ENCODE data around the gene EDN2. TPM values are rescaled to one million over a fixed set of nuclear protein-coding genes. Genes with fewer than 3 reads are reported as not detected.

The EDN2 gene
- total and polyA plus RNA-seq, 7 donors: 0.57 to 4.8 (median 1.5) TPM; not detected in 3

DNA sequence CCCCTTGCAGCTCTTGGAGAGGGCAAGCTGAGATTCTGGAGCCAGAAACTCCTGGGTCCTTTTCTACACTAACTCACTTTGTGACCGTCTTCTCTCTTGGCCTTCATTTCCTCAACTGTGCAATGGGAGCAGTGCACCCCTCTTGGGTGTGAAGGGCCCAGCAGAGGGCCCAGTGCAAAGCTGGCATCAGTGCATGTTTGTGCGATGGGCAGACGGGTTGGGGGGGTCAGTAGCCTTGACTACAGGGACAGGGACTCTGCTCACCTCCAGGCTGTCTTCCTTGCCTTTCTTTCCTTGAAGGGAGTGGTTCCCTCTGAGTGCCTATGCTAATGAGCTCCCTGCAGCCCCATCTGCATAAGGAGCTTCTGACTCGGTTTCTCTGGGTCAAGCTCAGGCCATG, 51.0 kb downstream of the EDN2 start:
- H3K4me3 ChIP-seq: no peak overlapping the region
- WGBS, 2 donors: 81 to 87% methylated on average over 4 of the region's 4 CpGs
- intact Hi-C loops (cut with DNase I): loop anchor here (5.0 kb wide), 3 partner anchors 64 to 166 kb away; no protein-coding TSS in a partner anchor
- H3K4me1 ChIP-seq: peaks cover 0 to 38% (median 33%) of the 10 kb centered on the region in 4 donors
- no peaks in the 10 kb centered on the region for H3K9me3 ChIP-seq
- peak overlapping the region in 3 of 4 donors; percentile 62 to 74 (median 63) for H3K27ac ChIP-seq
- DNase-seq: no peak
- TF ChIP-seq POLR2A (IDR thresholded peaks at IDR 0.05) (no peak), EP300 (IDR thresholded peaks at IDR 0.05) (no peak), POLR2AphosphoS5 (IDR thresholded peaks at IDR 0.05) (no peak)
- TF ChIP-seq, protein P1, sequence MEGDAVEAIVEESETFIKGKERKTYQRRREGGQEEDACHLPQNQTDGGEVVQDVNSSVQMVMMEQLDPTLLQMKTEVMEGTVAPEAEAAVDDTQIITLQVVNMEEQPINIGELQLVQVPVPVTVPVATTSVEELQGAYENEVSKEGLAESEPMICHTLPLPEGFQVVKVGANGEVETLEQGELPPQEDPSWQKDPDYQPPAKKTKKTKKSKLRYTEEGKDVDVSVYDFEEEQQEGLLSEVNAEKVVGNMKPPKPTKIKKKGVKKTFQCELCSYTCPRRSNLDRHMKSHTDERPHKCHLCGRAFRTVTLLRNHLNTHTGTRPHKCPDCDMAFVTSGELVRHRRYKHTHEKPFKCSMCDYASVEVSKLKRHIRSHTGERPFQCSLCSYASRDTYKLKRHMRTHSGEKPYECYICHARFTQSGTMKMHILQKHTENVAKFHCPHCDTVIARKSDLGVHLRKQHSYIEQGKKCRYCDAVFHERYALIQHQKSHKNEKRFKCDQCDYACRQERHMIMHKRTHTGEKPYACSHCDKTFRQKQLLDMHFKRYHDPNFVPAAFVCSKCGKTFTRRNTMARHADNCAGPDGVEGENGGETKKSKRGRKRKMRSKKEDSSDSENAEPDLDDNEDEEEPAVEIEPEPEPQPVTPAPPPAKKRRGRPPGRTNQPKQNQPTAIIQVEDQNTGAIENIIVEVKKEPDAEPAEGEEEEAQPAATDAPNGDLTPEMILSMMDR (IDR thresholded peaks at IDR 0.05): no peak
- H3K27me3 ChIP-seq: peaks cover 0 to 10% (median 0%) of the 10 kb centered on the region in 3 donors
- no peaks in the 10 kb centered on the region for H3K36me3 ChIP-seq

DNA sequence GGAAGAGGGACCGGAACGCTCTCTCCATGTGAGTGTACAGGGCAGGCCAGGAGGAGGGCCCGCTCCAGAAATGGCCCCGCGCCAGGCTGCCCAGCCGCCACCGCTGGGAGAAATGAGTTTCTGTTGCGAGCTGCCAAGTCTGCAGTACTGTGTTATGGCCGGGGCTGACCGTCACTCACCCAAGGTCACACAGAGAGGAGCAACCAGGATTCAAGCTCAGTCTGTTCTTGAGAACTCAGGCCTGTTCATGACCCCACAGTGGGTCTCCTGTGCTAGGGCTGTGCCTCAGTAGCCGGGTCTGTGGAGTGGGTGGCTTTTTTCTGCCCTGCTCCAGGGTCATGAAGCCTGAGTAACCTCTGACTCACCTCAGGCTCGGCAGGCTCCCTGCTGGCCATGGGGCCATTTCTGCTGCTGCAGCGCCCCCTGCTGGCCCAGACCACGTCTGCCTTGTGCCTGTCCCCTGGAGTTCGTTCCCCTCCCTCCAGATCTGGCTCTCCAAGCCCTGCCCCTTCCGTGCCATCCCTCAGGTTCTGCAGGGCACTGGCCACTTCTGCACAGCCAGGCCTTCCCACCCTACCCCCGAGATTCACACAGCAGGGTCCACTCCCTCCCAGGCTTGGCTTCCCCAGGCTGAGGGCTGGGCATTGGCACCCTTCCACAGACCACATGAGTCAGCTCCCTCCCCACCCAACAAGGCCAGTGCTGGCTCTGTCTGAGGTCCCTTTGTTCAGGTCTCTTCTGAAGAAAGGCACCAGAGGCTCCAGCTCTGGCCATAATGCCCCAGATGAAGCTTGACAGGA, 51.8 kb downstream of the EDN2 start:
- H3K27ac ChIP-seq: peak overlapping the region; percentile 53 to 74 (median 62)
- peak; percentile 91 for DNase-seq
- no peaks in the 10 kb centered on the region for H3K9me3 ChIP-seq
- peaks cover 0 to 38% (median 34%) of the 10 kb centered on the region in 4 donors for H3K4me1 ChIP-seq
- intact Hi-C loops (cut with DNase I): loop anchor here (5.0 kb wide), 3 partner anchors 65 to 165 kb away; no protein-coding TSS in a partner anchor
- TF ChIP-seq, protein P1 (IDR thresholded peaks at IDR 0.05): peak; percentile 67 to 87 (median 76)
- peak in 1 of 4 donors; percentile 36 for TF ChIP-seq POLR2AphosphoS5 (IDR thresholded peaks at IDR 0.05)
- TF ChIP-seq EP300 (IDR thresholded peaks at IDR 0.05): no peak
- H3K27me3 ChIP-seq: peaks cover 0 to 10% (median 0%) of the 10 kb centered on the region in 3 donors
- H3K4me3 ChIP-seq: no peak overlapping the region
- 10 to 42% methylated on average over 17 of the region's 17 CpGs for whole genome bisulfite sequencing, 2 donors
- no peaks in the 10 kb centered on the region for H3K36me3 ChIP-seq

DNA sequence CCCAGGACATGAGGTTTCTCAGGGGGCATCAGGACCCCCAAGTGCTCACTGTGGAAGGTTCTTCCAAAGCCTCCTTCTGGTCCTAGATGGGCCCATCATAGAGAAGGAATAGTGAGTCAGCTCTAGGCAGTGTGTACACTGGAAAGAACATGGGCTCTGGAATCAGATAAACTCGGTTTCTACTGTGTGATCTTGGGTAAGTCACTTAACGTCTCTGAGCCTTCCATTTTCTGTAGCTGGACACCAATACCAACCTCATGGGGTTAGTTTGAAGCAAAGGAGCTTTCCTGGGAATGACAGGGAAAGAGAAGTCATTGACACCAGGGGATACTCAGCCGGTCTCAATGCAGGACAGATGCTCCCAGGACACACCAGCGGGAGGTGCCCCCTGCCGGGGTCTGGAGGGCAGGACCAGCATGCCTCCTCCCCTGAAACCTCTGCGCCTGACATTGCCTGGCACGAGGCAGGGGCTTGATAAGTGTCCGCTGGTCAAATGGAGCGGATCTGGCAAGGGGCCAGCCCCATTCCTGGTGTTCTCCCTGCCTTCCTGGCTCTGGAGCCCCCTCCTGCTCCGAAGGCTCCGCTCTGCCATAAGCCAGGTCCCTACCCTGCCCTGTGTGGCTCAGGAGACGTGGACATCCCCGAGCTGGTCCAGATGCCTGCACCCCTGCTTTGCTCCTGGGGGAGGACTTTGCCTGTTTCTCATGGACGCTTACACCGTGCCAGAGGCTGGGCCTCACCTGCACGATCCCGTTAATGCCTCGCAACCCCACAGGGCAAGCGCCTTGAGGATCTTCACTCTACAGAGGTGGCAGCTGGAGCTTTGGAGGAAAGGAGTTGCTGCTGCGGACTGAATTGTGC, 52.8 kb downstream of the EDN2 start:
- peak overlapping the region; percentile 53 to 74 (median 62) for H3K27ac ChIP-seq
- no peak for DNase-seq

DNA sequence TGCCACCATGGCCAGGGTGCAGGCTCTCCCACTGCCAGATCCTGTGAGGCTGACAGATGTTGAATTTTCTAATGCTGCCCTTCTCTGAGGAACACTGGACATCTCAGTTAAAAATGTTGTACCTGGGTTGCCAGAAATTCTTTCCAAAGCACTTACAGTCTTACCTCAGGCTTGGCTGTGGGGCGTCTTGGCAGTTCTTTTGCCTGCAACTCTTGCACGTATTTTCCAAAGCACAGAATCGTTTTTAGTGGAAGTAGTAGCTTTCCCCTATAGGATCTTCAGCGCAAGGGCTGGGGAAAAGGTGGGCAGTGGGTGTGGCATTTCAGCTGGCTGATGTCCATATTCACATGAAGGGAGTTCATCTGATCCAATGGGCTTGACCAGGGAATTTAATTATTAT, 53.9 kb downstream of the EDN2 start:
- Histone ChIP-seq H3K27ac (peak overlapping the region in 3 of 4 donors; percentile 4 to 37 (median 33)), H3K4me1 (peaks cover 0 to 40% (median 34%) of the 10 kb centered on the region in 4 donors), H3K27me3 (peaks cover 0 to 3% (median 0%) of the 10 kb centered on the region in 3 donors), H3K4me3 (no peak overlapping the region), H3K36me3 (no peaks in the 10 kb centered on the region), H3K9me3 (no peaks in the 10 kb centered on the region)
- intact Hi-C loops (cut with DNase I): loop anchor here (5.0 kb wide), 3 partner anchors 67 to 163 kb away; no protein-coding TSS in a partner anchor
- TF ChIP-seq EP300 (IDR thresholded peaks at IDR 0.05) (no peak), POLR2AphosphoS5 (IDR thresholded peaks at IDR 0.05) (no peak), POLR2A (IDR thresholded peaks at IDR 0.05) (no peak)
- TF ChIP-seq, protein P1 (IDR thresholded peaks at IDR 0.05): no peak
- DNase-seq: no peak
- WGBS, 2 donors: 80 to 86% methylated on average over 4 of the region's 4 CpGs

More for the DNA sequence above, 52.8 kb downstream of the EDN2 start:
- H3K9me3 ChIP-seq: no peaks in the 10 kb centered on the region
- no peak overlapping the region for H3K4me3 ChIP-seq
- TF ChIP-seq POLR2A (IDR thresholded peaks at IDR 0.05): no peak
- TF ChIP-seq, protein P1 (IDR thresholded peaks at IDR 0.05): no peak
- no peak for TF ChIP-seq POLR2AphosphoS5 (IDR thresholded peaks at IDR 0.05)
- no peak for TF ChIP-seq EP300 (IDR thresholded peaks at IDR 0.05)
- H3K4me1 ChIP-seq: peaks cover 0 to 40% (median 34%) of the 10 kb centered on the region in 4 donors
- no peaks in the 10 kb centered on the region for H3K36me3 ChIP-seq
- intact Hi-C loops (cut with DNase I): loop anchor here (5.0 kb wide), 3 partner anchors 66 to 164 kb away; no protein-coding TSS in a partner anchor
- 81 to 90% methylated on average over 20 of the region's 20 CpGs for WGBS, 2 donors
- H3K27me3 ChIP-seq: peaks cover 0 to 10% (median 0%) of the 10 kb centered on the region in 3 donors
